Left lung (tissue), 10 donors: ENCODE measurements around the gene PPP2R5D. TPM values are rescaled to one million over a fixed set of nuclear protein-coding genes. Genes with fewer than 3 reads are reported as not detected.
"Not testable (repeated sequence)": the region's sequence is repeated elsewhere in the genome, so short reads cannot be mapped to it uniquely, and the experiment has no call there.

Experiments used
- ATAC-seq: fragments of 200-7000 bp; cut with Tn5 transposase; one replicate; pipeline ENCODE4 v1.9.1; 2020; ENCODE audit warnings: moderate library complexity
- DNase-seq, 4 donors: peaks; one replicate each; pipeline ENCODE4 v3.0.0-alpha.2; 2013 to 2020
- H3K27ac ChIP-seq, 2 donors: fragments of 200-600 bp; sonication (generic) in 1 of 2; one replicate each; pipeline versions ENCODE4 v1.5.0 to v1.8.0; 2020 to 2021
- H3K27me3 ChIP-seq, 2 donors: fragments of 200-600 bp; sonication (generic) in 1 of 2; one replicate each; pipeline versions ENCODE4 v1.5.0 to v1.8.0; 2020 to 2021
- H3K36me3 ChIP-seq, 2 donors: fragments of 200-600 bp; sonication (generic) in 1 of 2; one replicate each; pipeline versions ENCODE4 v1.5.0 to v1.8.0; 2020 to 2021
- H3K4me1 ChIP-seq, 2 donors: fragments of 200-600 bp; one replicate each; pipeline ENCODE4 v1.8.0; 2021
- H3K4me3 ChIP-seq, 2 donors: fragments of 200-600 bp; sonication (generic) in 1 of 2; one replicate each; pipeline versions ENCODE4 v1.5.0 to v1.8.0; 2020 to 2021; ENCODE audit warnings: mild to moderate bottlenecking in 1 of 2
- H3K9me3 ChIP-seq, 2 donors: fragments of 200-600 bp; sonication (generic) in 1 of 2; one replicate each; pipeline versions ENCODE4 v1.5.0 to v1.8.0; 2020 to 2021
- intact Hi-C, 2 donors: fragments of 100-400 bp; cut with DNase I; formaldehyde crosslinking; loops; one replicate each; pipeline versions ENCODE4 v1.11.2 to v1.14.2; 2022
- polyA plus RNA-seq, 6 donors: library from polyadenylated mRNA; unstranded; fragments of 120-200 nt; gene quantifications; one replicate each; pipeline ENCODE4 v1.2.1, GENCODE V29; 2013; ENCODE audit not compliant: insufficient read length in 6 of 6
- total RNA-seq, 2 donors: library from RNA; stranded (reverse); fragmentation: NEBNext Ultra II Directional; extraction: Animal tissue kit (Norgen Biotek cat#: 25700); gene quantifications; one replicate each; pipeline ENCODE4 v1.2.1, GENCODE V29; 2021
- TF ChIP-seq, protein P1 (sequence below), 2 donors: fragments of 200-600 bp; sonication (generic) in 1 of 2; IDR thresholded peaks; one replicate each; pipeline versions ENCODE4 v1.5.0 to v1.8.0; 2021; ENCODE audit warnings: antibody characterized with exemption in 2 of 2
- donor health status: DM: no; HTN: yes; CAD: no.
- donor health status: DM: no; HTN: no; CAD: no.

The PPP2R5D gene
- total and polyA plus RNA-seq, 8 donors = 30.0 to 76.3 (median 62.3) TPM

DNA sequence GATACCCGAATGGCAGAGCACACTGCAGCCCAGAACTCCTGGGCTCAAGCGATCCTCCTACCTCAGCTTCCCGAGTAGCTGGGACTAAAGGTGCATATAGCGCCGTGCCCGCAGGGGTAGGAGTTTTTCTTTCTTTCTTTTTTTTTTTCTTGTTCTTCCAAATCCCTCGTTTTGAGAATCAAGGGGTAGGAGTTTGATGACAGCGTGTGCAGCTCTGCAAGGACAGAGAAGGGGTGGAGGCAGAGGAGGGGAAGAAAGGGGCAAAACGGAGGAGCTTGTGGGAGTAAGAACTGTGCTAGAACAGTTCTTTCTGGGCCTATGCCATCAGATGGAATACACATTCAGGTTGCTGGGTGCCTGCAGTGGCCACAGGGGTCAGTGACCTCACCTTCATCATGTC is 52.3 kb downstream of the PPP2R5D start:
- TF ChIP-seq, protein P1, sequence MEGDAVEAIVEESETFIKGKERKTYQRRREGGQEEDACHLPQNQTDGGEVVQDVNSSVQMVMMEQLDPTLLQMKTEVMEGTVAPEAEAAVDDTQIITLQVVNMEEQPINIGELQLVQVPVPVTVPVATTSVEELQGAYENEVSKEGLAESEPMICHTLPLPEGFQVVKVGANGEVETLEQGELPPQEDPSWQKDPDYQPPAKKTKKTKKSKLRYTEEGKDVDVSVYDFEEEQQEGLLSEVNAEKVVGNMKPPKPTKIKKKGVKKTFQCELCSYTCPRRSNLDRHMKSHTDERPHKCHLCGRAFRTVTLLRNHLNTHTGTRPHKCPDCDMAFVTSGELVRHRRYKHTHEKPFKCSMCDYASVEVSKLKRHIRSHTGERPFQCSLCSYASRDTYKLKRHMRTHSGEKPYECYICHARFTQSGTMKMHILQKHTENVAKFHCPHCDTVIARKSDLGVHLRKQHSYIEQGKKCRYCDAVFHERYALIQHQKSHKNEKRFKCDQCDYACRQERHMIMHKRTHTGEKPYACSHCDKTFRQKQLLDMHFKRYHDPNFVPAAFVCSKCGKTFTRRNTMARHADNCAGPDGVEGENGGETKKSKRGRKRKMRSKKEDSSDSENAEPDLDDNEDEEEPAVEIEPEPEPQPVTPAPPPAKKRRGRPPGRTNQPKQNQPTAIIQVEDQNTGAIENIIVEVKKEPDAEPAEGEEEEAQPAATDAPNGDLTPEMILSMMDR (IDR thresholded peaks at IDR 0.05) = no peak
- no peaks in the 10 kb centered on the region for H3K9me3 ChIP-seq
- intact Hi-C loops = no loop called here
- no peaks in the 10 kb centered on the region for H3K4me1 ChIP-seq
- peaks cover 0 to 97% of the 10 kb centered on the region in 2 donors for H3K36me3 ChIP-seq
- no peaks in the 10 kb centered on the region for H3K27me3 ChIP-seq
- no peak for ATAC-seq
- no peak overlapping the region for H3K27ac ChIP-seq
- no peak overlapping the region for H3K4me3 ChIP-seq
- DNase-seq = no peak

DNA sequence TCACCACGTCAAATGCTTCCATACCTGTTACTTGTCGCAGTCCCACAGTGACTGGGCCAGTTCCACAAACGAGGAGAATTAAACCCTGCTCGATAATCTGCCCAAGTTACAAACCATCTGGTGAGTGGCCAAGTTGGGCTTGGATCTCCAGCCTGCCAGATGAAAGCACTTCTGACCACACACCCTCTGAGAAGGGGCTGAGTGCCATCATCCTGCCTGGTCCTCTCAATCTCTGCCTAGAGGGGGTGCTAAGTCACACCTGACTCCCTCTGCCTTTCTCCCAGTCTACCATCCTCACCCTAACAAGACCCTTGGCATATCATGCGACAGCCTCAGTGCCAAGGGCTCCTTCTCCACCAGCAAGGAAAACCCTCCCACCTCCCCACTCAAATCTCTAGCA is 52.8 kb downstream of the PPP2R5D start:
- DNase-seq = no peak
- TF ChIP-seq, protein P1 (IDR thresholded peaks at IDR 0.05) = no peak
- Histone ChIP-seq H3K36me3 (peaks cover 0 to 95% of the 10 kb centered on the region in 2 donors), H3K27ac (no peak overlapping the region), H3K4me1 (no peaks in the 10 kb centered on the region), H3K27me3 (no peaks in the 10 kb centered on the region), H3K4me3 (no peak overlapping the region), H3K9me3 (no peaks in the 10 kb centered on the region)
- no peak for ATAC-seq
- intact Hi-C loops = no loop called here

GRCh38 chr6:43037706-43038105 is 53.3 kb downstream of the PPP2R5D start:
- H3K9me3 ChIP-seq = no peaks in the 10 kb centered on the region
- no peaks in the 10 kb centered on the region for H3K27me3 ChIP-seq
- TF ChIP-seq, protein P1 (IDR thresholded peaks at IDR 0.05) = no peak
- H3K27ac ChIP-seq = no peak overlapping the region
- DNase-seq (no peak), ATAC-seq (no peak)
- no peaks in the 10 kb centered on the region for H3K4me1 ChIP-seq
- intact Hi-C loops = no loop called here
- H3K36me3 ChIP-seq = peaks cover 0 to 95% of the 10 kb centered on the region in 2 donors
- H3K4me3 ChIP-seq = no peak overlapping the region

DNA sequence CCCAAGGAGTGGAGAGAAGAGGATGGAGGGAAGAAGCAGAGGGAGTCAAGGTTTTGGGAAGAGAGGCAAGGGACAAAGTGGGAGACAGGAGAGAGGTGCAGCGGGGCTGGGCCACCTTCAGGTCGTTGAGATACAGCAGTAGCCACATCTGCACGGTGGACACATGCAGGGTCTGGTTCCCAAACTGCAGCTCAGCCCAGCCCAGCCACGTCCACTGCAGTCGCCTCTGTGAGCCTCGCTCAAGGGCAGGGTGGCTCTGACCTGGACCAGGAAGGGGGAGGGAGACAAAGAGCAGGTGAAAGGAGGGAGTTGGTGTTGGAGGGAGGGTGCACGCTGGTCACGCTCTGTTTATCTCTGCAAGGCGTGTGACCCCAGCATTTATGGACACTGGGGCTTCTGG is 54.4 kb downstream of the PPP2R5D start:
- no peak overlapping the region for H3K4me3 ChIP-seq
- no peaks in the 10 kb centered on the region for H3K27me3 ChIP-seq
- peaks cover 0 to 95% of the 10 kb centered on the region in 2 donors for H3K36me3 ChIP-seq
- H3K27ac ChIP-seq = no peak overlapping the region
- ATAC-seq (no peak), DNase-seq (no peak)
- intact Hi-C loops = no loop called here
- H3K9me3 ChIP-seq = no peaks in the 10 kb centered on the region
- H3K4me1 ChIP-seq = no peaks in the 10 kb centered on the region
- TF ChIP-seq, protein P1 (IDR thresholded peaks at IDR 0.05) = no peak

- TF ChIP-seq, protein P1 (IDR thresholded peaks at IDR 0.05) = no peak
- Histone ChIP-seq H3K27ac (no peak overlapping the region), H3K9me3 (no peaks in the 10 kb centered on the region), H3K4me3 (no peak overlapping the region), H3K4me1 (no peaks in the 10 kb centered on the region), H3K36me3 (peaks cover 0 to 94% of the 10 kb centered on the region in 2 donors), H3K27me3 (no peaks in the 10 kb centered on the region)
- intact Hi-C loops = no loop called here
- ATAC-seq (no peak), DNase-seq (no peak)
Observed at GRCh38 chr6:43040542-43041257, 56.3 kb downstream of the PPP2R5D start.

DNA sequence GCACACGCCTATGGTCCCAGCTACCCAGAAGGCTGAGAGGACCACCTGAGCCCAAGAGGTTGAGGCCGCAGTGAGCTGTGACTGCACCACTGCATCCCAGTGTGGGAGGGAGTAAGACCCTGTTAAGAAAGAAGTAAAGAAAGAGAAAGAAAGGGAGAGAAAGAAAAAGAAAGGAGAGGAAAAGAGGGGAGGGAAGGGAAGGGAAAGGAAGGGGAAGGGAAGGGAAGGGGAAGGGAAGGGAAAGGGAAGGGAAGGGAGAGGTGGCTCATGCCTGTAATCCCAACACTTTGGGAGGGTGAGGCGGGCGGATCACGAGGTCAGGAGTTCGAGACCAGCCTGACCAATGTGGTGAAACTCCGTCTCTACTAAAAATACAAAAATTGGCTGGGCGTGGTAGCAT is 57.1 kb downstream of the PPP2R5D start:
- H3K27me3 ChIP-seq, DNase-seq, intact Hi-C loops, H3K4me3 ChIP-seq, H3K4me1 ChIP-seq, ATAC-seq, H3K27ac ChIP-seq, H3K9me3 ChIP-seq: not testable (repeated sequence)
- H3K36me3 ChIP-seq = peaks cover 0 to 94% of the 10 kb centered on the region in 2 donors
